Colonic mucosa (tissue), 4 donors: Measurements from ENCODE around the gene AFMID. TPM values are rescaled to one million over a fixed set of nuclear protein-coding genes. Genes with fewer than 3 reads are reported as not detected.

Experiments used
- DNase-seq: peaks from one replicate; pipeline ENCODE4 v3.0.0-alpha.2; 2020
- H3K27ac ChIP-seq: fragments of 200-600 bp; one replicate; pipeline ENCODE4 v1.8.0; 2021
- H3K27me3 ChIP-seq: fragments of 200-600 bp; one replicate; pipeline ENCODE4 v1.8.0; 2021
- H3K36me3 ChIP-seq: fragments of 200-600 bp; one replicate; pipeline ENCODE4 v1.8.0; 2021
- H3K4me1 ChIP-seq: fragments of 200-600 bp; one replicate; pipeline ENCODE4 v1.8.0; 2021; ENCODE audit warnings: mild to moderate bottlenecking
- H3K4me3 ChIP-seq: fragments of 200-600 bp; one replicate; pipeline ENCODE4 v1.8.0; 2021
- H3K9ac ChIP-seq, 2 donors: one replicate each; pipeline ENCODE4 v1.7.0; 2013; ENCODE audit warnings: control low read depth in 2 of 2, low read depth in 2 of 2, low read length in 2 of 2
- H3K9me3 ChIP-seq: fragments of 200-600 bp; one replicate; pipeline ENCODE4 v1.8.0; 2021
- intact Hi-C: fragments of 100-400 bp; cut with DNase I; formaldehyde crosslinking; loops from one replicate; pipeline ENCODE4 v1.14.1; 2022
- total RNA-seq, 2 donors: library from RNA; stranded (reverse); fragmentation: NEBNext Ultra II Directional in 1 of 2; extraction: Animal tissue kit (Norgen Biotek cat#: 25700) in 1 of 2; gene quantifications; one replicate each; pipeline ENCODE4 v1.2.1, GENCODE V29; 2021
- TF ChIP-seq, protein P1 (sequence below): fragments of 200-600 bp; IDR thresholded peaks from one replicate; pipeline ENCODE4 v1.8.0; 2022; ENCODE audit warnings: antibody characterized with exemption, mild to moderate bottlenecking
- donor health status: healthy.
- donor health status: DM: no; HTN: no; CAD: no.
- donor health status: DM: no; HTN: no; CAD: no.

AFMID gene
- total RNA-seq, 2 donors from 2014 or later, result 30.6 to 33.3 TPM

DNA sequence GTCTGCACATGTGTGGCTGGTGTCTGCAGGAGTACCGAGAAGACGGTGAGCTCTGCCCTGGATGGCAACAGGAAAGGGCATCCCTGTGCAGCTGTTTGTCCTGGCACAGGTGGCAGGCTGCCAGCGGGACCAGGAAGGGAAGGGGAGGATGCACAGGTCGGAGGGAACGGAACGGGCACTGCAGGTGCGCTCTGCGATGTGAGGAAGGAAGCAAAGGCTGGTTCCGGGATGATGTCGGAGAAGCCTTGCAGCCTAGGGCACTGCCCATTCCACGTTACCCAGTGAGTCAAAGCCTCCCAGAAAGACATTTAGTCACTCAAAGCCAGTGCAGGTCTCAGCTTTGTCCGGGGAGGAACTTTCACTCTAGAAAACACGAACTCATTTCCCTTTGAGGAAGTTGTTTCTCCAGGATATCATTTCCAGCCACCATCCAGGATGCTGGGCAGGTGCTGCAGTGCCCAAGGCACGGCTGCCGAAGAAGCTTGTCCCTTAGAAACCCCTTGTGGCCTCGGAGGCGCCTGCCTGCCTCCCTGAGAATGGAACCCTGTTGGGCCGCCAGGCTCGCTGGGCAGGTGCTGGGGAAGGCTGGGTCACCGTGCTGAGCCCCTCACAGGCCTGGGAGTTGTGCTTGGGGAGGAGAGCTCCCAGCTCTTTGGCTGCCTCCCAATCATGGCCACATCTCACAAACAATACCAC lies 39.7 kb downstream of the AFMID start:
- peak; percentile 38 for DNase-seq
- H3K4me3 ChIP-seq, result no peak overlapping the region

DNA sequence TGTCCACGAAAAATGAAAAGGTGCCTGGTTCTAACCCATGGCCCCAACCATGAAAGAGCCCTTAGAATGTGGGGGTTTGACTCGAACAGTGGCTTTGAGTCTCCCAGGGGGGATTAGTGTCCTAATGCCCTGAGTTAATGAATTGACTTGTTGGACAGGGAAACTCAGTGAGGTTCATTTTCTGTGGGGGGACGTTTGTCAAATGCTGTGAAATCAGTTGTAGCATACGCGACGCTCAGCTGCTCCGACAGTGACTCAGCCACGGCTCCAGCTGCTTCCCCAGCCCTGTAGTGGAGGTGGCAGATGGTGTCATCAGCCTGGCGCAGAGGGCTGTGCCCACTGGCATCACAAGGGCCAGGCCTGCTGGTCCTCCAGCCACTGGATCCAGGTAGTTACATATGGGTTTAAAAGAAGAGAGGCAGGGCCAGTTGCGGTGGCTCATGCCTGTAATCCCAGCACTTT lies 40.3 kb downstream of the AFMID start:
- no peak for DNase-seq
- Histone ChIP-seq H3K27ac (no peak overlapping the region), H3K4me1 (no peaks in the 10 kb centered on the region), H3K9ac (no peak overlapping the region), H3K36me3 (no peaks in the 10 kb centered on the region), H3K4me3 (no peak overlapping the region), H3K9me3 (no peaks in the 10 kb centered on the region), H3K27me3 (peaks cover 20% of the 10 kb centered on the region)
- TF ChIP-seq, protein P1, sequence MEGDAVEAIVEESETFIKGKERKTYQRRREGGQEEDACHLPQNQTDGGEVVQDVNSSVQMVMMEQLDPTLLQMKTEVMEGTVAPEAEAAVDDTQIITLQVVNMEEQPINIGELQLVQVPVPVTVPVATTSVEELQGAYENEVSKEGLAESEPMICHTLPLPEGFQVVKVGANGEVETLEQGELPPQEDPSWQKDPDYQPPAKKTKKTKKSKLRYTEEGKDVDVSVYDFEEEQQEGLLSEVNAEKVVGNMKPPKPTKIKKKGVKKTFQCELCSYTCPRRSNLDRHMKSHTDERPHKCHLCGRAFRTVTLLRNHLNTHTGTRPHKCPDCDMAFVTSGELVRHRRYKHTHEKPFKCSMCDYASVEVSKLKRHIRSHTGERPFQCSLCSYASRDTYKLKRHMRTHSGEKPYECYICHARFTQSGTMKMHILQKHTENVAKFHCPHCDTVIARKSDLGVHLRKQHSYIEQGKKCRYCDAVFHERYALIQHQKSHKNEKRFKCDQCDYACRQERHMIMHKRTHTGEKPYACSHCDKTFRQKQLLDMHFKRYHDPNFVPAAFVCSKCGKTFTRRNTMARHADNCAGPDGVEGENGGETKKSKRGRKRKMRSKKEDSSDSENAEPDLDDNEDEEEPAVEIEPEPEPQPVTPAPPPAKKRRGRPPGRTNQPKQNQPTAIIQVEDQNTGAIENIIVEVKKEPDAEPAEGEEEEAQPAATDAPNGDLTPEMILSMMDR, result no peak
- intact Hi-C loops, result no loop called here

More for the DNA sequence above, 39.7 kb downstream of the AFMID start:
- Histone ChIP-seq H3K9ac (no peak overlapping the region), H3K27ac (no peak overlapping the region), H3K27me3 (peaks cover 14% of the 10 kb centered on the region), H3K9me3 (no peaks in the 10 kb centered on the region), H3K36me3 (no peaks in the 10 kb centered on the region), H3K4me1 (no peaks in the 10 kb centered on the region)
- intact Hi-C loops, result no loop called here
- TF ChIP-seq, protein P1, result no peak

DNA sequence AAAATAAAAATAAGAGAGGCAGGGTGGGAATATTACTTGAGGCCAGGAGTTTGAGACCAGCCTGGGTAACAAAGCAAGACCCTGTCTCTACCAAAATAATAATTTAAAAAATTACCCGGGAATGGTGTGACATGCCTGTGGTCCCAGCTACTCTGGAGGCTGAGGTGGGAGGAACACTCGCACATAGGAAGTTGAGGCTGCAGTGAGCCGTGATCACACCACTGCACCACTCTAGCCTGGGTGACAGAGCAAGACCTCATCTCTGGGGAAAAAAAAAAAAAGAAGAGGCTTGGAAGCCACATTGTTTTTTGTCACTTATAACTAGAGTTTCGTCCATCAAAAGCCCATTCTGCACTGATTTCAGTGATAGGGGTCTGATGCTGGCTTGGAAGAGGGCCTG lies 41.0 kb downstream of the AFMID start:
- H3K27me3 ChIP-seq, result peaks cover 26% of the 10 kb centered on the region
- DNase-seq, result no peak
- intact Hi-C loops, result no loop called here
- no peaks in the 10 kb centered on the region for H3K36me3 ChIP-seq
- no peak overlapping the region for H3K4me3 ChIP-seq
- H3K9me3 ChIP-seq, result no peaks in the 10 kb centered on the region
- H3K9ac ChIP-seq, result no peak overlapping the region
- TF ChIP-seq, protein P1, result no peak
- H3K4me1 ChIP-seq, result no peaks in the 10 kb centered on the region
- no peak overlapping the region for H3K27ac ChIP-seq

DNA sequence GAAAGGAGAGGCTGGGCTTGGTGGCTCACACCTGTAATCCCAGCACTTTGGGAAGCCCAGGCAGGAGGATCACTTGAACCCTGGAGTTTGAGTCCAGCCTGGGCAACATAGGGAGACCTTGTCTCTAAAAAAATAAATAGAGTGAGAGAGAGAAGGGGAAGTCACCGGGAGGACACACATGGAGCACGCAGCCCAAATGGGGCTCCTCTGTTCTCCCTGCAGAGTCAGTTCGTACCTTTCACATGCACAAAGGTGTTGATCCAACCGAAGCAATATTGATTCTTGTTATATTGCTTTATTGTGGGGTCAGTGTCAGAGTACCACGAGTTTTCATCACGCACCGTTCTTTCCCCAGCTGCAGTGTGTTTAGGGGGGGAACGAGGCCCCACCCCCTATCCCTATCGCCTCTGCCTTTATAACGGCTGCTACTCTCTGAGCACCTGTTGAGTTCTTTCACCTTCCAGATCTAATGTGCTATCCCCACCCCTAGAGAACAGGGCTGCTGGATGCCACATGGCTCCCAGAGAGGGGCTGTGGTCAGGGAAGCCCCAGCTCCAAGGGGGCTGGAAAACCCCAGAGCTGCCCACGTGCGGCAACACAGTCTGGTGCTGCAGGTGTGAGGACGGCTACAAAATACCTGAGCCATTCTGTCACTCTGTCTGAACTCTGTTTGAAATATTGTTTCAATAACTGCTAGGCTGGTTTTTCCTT lies 43.2 kb downstream of the AFMID start:
- H3K27ac ChIP-seq, result no peak overlapping the region
- H3K27me3 ChIP-seq, result peaks cover 26% of the 10 kb centered on the region
- intact Hi-C loops, result no loop called here
- TF ChIP-seq, protein P1, result no peak
- H3K4me1 ChIP-seq, result no peaks in the 10 kb centered on the region
- H3K9ac ChIP-seq, result no peak overlapping the region
- H3K9me3 ChIP-seq, result no peaks in the 10 kb centered on the region
- no peak overlapping the region for H3K4me3 ChIP-seq
- no peak for DNase-seq
- no peaks in the 10 kb centered on the region for H3K36me3 ChIP-seq

DNA sequence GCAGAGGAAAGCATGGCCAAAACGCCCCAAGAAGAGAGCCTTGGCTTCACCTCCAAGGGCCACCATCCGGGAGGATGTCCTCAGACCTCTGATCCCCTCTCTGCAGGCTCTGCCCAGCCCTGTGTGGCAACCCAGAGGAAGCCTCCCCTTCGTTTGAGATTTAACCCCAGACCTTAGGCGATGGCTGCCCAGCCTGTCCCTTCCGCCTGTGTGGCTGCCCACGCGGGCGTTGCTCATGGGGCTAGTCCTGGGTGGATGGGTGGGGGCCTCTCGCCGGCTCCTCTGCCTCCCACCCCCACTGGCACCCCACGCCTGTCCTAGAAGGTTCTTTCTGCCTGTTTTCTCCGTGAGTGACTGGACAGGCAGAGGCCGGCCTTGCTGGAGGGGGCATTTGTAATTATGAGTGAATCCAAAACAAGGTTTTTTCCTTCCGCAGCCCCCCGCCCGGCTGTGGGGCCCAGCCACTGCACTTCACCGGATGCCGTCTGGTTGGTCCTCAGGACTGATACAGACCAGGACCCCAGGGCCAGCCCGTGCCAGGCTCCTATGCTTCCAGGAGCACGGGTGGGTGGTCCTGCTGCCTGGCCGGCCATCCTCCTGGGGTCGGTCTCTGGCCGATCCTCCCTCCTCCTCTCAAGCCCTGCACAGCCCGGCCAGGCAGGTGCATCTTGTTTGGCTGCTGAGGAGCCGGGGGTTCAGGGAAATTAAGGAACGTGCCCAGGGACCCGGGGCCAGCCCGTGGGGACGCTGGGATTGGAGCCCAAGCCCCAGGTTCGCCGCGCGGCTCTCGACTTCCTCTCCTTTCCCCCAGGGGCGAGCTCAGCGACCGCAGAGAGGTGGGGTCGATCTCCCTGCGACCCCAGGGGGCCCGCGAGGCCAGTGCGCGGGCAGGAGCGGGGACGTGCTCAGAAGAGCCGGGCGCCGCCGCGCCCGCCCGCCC lies 44.1 kb downstream of the AFMID start, which contains the start of gene TMEM235:
TSS of gene TMEM235 (plus strand) at position 636 of the 940 bp plus-strand sequence. CDS start 393 bp downstream, outside the sequence.
- DNase-seq, result no peak
- intact Hi-C loops, result no loop called here
- H3K27ac ChIP-seq, result no peak within 1 kb of the TSS
- peaks cover 26% of the 10 kb centered on the region for H3K27me3 ChIP-seq
- H3K4me3 ChIP-seq, result no peak within 1 kb of the TSS
- H3K9ac ChIP-seq, result no peak within 1 kb of the TSS
- TF ChIP-seq, protein P1, result no peak
- H3K36me3 ChIP-seq, result no peaks in the 10 kb centered on the region
- H3K9me3 ChIP-seq, result no peaks in the 10 kb centered on the region
- H3K4me1 ChIP-seq, result no peaks in the 10 kb centered on the region
